Mesothelial cell of epicardium (in vitro differentiated cells): ENCODE measurements around the gene ACTL10. TPM values are rescaled to one million over a fixed set of nuclear protein-coding genes. Genes with fewer than 3 reads are reported as not detected.

ENCODE experiments used
- DNase-seq, 2 experiments: peaks; one replicate each; pipeline ENCODE4 v3.0.0; 2021; ENCODE audit warnings: low spot score in 2 of 2; ENCODE audit not compliant: unreplicated experiment in 2 of 2
- H3K27ac Mint-ChIP-seq: 2 replicates; pipeline ENCODE4 v1.8.0; 2021; ENCODE audit warnings: mixed read lengths
- H3K27me3 Mint-ChIP-seq: 2 replicates; pipeline ENCODE4 v1.8.0; 2021; ENCODE audit warnings: low read depth, mixed read lengths
- H3K36me3 Mint-ChIP-seq: 2 replicates; pipeline ENCODE4 v1.8.0; 2021; ENCODE audit warnings: mixed read lengths
- H3K4me1 Mint-ChIP-seq: 2 replicates; pipeline ENCODE4 v1.8.0; 2021; ENCODE audit warnings: mixed read lengths
- H3K4me3 Mint-ChIP-seq: 2 replicates; pipeline ENCODE4 v1.8.0; 2021; ENCODE audit warnings: mild to moderate bottlenecking, moderate library complexity, mixed read lengths
- H3K9me3 Mint-ChIP-seq: 2 replicates; pipeline ENCODE4 v1.8.0; 2021; ENCODE audit warnings: mixed read lengths
- CTCF ChIP-seq: fragments of 200-600 bp; sonication (generic); IDR thresholded peaks from one replicate; pipeline ENCODE4 v1.5.0; 2021; ENCODE audit warnings: antibody characterized with exemption; ENCODE audit not compliant: unreplicated experiment
- total RNA-seq: library from RNA; stranded (reverse); gene quantifications from 3 replicates; pipeline ENCODE4 v1.2.1, GENCODE V29; 2021

ACTL10 gene
- total RNA-seq, 1 donor from 2014 or later = 0.63 TPM

DNA sequence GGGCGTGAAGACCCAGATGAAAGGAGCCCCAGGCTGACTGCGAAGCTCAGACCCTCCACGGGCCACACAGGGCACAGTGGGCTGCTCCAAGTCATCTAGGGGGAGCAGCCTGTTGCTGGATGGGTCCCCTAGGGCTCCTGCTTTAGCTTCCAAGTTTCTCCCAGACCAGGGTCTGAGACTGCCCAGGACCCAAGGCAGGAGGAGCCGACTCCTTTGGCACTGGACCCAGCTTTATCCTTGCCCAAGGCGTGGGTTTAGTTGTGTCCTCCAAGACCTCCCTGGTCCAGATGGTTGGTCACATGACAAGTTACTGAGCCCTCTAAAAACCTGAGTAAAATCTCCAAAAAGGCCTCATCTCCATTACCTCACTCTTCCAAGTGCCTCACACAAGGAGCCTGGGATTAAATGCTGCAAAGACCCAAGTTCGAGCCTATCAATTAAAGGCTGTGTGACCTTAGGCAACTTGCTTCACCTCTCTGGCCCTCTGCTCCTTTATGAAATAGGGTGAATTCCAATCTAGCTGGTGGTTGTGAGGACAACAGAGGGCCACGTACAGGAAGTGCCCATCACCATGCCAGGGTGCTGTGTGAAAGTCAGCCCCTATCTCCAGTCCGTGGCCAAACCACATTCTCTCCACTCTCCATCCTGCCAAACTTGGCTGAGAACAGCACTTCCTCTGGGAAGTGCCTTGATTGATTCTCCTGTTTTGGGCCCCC lies 5.0 kb downstream of the ACTL10 start:
- DNase-seq = no peak
- Mint-ChIP-seq H3K4me1 (peaks cover 36% of the 10 kb centered on the region), H3K27ac (no peak overlapping the region), H3K9me3 (no peaks in the 10 kb centered on the region), H3K36me3 (peaks cover 11% of the 10 kb centered on the region), H3K27me3 (no peaks in the 10 kb centered on the region), H3K4me3 (peak overlapping the region; percentile 3)
- TF ChIP-seq CTCF = no peak

- H3K36me3 Mint-ChIP-seq = peaks cover 13% of the 10 kb centered on the region
- H3K9me3 Mint-ChIP-seq = no peaks in the 10 kb centered on the region
- H3K27me3 Mint-ChIP-seq = no peaks in the 10 kb centered on the region
- no peak for TF ChIP-seq CTCF
- peak overlapping the region; percentile 85 for H3K27ac Mint-ChIP-seq
- H3K4me3 Mint-ChIP-seq = peak overlapping the region; percentile 79
- peaks cover 35% of the 10 kb centered on the region for H3K4me1 Mint-ChIP-seq
- no peak for DNase-seq
Observed at GRCh38 chr20:33672426-33673113, 5.8 kb downstream of the ACTL10 start.

GRCh38 chr20:33673114-33673409 lies 6.3 kb downstream of the ACTL10 start:
- Mint-ChIP-seq H3K4me3 (peak overlapping the region; percentile 79), H3K27ac (peak overlapping the region; percentile 85), H3K9me3 (no peaks in the 10 kb centered on the region), H3K4me1 (peaks cover 35% of the 10 kb centered on the region), H3K36me3 (peaks cover 15% of the 10 kb centered on the region), H3K27me3 (no peaks in the 10 kb centered on the region)
- TF ChIP-seq CTCF = no peak
- DNase-seq = no peak

DNA sequence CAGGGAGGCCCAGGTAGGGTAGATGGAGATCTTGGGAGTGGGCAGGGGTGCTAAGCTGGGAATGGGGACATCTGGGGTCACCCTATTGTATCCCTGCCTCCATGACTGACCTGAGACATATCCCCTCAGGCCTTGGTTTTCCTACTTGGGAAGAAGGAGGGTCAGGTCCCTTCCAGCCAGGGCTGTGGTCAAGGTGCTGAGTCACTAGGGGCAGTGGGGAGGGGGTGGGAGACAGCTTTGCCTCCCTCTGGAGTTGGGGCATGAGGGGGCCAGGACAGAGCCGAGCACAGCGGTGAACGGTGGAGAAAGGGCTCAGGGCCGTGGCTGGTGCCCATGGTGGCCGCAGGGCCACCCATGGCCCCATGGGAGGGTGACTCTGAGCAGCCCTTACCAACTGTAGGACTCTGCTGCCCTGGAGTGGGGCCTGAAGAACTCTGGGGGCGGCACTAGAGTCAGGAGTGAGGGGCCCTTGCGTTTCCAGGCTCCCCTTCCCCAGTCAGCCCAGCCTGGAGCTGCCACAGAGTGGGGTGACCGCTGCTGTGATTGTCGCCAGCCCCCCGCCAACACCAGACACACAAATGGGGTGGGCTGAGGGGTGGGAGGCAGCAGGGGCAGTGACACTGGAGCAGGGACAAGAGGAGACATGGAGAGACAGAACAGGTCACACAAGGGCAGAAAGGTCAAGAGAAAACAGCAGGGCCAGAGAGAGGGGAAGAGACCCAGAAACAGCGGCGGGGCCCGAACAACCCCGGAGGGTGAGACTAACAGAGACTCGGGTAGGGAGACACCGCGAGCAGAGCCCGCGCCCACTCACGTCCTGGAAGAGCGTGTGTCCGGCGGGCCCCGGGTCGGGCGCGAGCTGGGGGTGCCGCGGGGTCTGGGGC lies 6.9 kb downstream of the ACTL10 start:
- TF ChIP-seq CTCF = no peak
- Mint-ChIP-seq H3K27ac (peak overlapping the region; percentile 59), H3K4me1 (peaks cover 35% of the 10 kb centered on the region), H3K27me3 (no peaks in the 10 kb centered on the region), H3K9me3 (no peaks in the 10 kb centered on the region), H3K4me3 (peak overlapping the region; percentile 79), H3K36me3 (peaks cover 12% of the 10 kb centered on the region)
- DNase-seq = no peak

- peak within 1 kb of the TSS; percentile 79 for H3K4me3 Mint-ChIP-seq
- TF ChIP-seq CTCF = no peak
- H3K9me3 Mint-ChIP-seq = no peaks in the 10 kb centered on the region
- peak; percentile 73 to 85 for DNase-seq
- no peaks in the 10 kb centered on the region for H3K27me3 Mint-ChIP-seq
- H3K4me1 Mint-ChIP-seq = peaks cover 35% of the 10 kb centered on the region
- peak within 1 kb of the TSS; percentile 82 for H3K27ac Mint-ChIP-seq
- peaks cover 12% of the 10 kb centered on the region for H3K36me3 Mint-ChIP-seq
Observed at GRCh38 chr20:33674294-33675135, 7.8 kb downstream of the ACTL10 start, which contains the start of gene NECAB3. Gene NECAB3, minus strand, starts transcription at chr20:33674428. Its CDS starts 76 bp downstream, at chr20:33674352.
